Adrenal gland (tissue), 12 donors: ENCODE data around the gene SEMA3E. TPM values are rescaled to one million over a fixed set of nuclear protein-coding genes. Genes with fewer than 3 reads are reported as not detected.
"Not testable (repeated sequence)": the region's sequence is repeated elsewhere in the genome, so short reads cannot be mapped to it uniquely, and the experiment has no call there.

ENCODE experiments used
- DNase-seq, 7 donors: peaks; one replicate each; pipeline ENCODE4 v3.0.0-alpha.2; 2019 to 2020
- H3K27ac ChIP-seq, 5 donors: fragments of 200-600 bp; sonication (generic) in 4 of 5; 1 replicate in 3 of 5; 2 replicates in 2 of 5; pipeline versions ENCODE4 v1.5.1 to v1.8.0; 2016 to 2020; ENCODE audit warnings: mild to moderate bottlenecking in 1 of 5
- H3K27me3 ChIP-seq: fragments of 200-600 bp; 2 replicates; pipeline ENCODE4 v1.8.0; 2021
- H3K36me3 ChIP-seq, 2 donors: fragments of 200-600 bp; replicated peaks in 1 of 2; 1 replicate in 1 of 2; 2 replicates in 1 of 2; pipeline versions ENCODE4 v1.5.1 to v1.8.0; 2018 to 2022
- H3K4me1 ChIP-seq, 2 donors: fragments of 200-600 bp; replicated peaks in 1 of 2; 1 replicate in 1 of 2; 2 replicates in 1 of 2; pipeline versions ENCODE4 v1.5.1 to v1.8.0; 2018 to 2021
- H3K4me3 ChIP-seq, 4 donors: fragments of 200-600 bp; sonication (generic) in 3 of 4; one replicate each; pipeline ENCODE4 v1.5.1; 2016 to 2018
- H3K9me3 ChIP-seq, 3 donors: fragments of 200-600 bp; sonication (generic) in 1 of 3; replicated peaks in 1 of 3; 1 replicate in 2 of 3; 2 replicates in 1 of 3; pipeline versions ENCODE4 v1.5.1 to v1.8.0; 2016 to 2021
- CTCF ChIP-seq, 6 experiments: fragments of 450-650 bp in 4 of 6; fragments of 200-600 bp in 2 of 6; sonication (generic) in 1 of 6; IDR thresholded peaks; 1 replicate in 5 of 6; 2 replicates in 1 of 6; pipeline versions ENCODE4 v1.5.1 to v1.8.0; 2016 to 2021; ENCODE audit warnings: antibody characterized with exemption in 6 of 6, mild to moderate bottlenecking in 2 of 6, moderate library complexity in 1 of 6
- POLR2A ChIP-seq, 2 donors: fragments of 450-650 bp; IDR thresholded peaks; one replicate each; pipeline ENCODE4 v1.6.1; 2017; ENCODE audit warnings: antibody characterized with exemption in 2 of 2, mild to moderate bottlenecking in 2 of 2, moderate library complexity in 1 of 2
- WGBS, 4 donors: extraction: QIAGEN DNeasy Blood & Tissue Kit in 2 of 4; methylation state at CpG; one replicate each; pipeline versions ENCODE4 v1.1.5 to v1.1.7; 2013 to 2017; 5-methylcytosine and 5-hydroxymethylcytosine counted together
- intact Hi-C, 2 donors: fragments of 100-400 bp; cut with DNase I; formaldehyde crosslinking; loops; one replicate each; pipeline versions ENCODE4 v1.14.1 to v1.15.0; 2022 to 2023
- polyA plus RNA-seq, 3 donors: library from polyadenylated mRNA; stranded (reverse); fragments of 200-250 nt in 2 of 3; fragments of 350-450 nt in 1 of 3; fragmentation: Illumina TruSeq in 1 of 3; extraction: RNeasy Lipid Tissue Mini Kit (QIAGEN cat#74804) in 1 of 3; gene quantifications; one replicate each; pipeline ENCODE4 v1.2.3, GENCODE V29; 2013 to 2014
- total RNA-seq, 9 donors: library from RNA; depleted of rRNA in 4 of 9; stranded (reverse); fragments of >200 nt in 4 of 9; fragments of 120-200 nt in 1 of 9; fragmentation: NEBNext Ultra II Directional in 1 of 9; extraction: Animal tissue kit (Norgen Biotek cat#: 25700) in 1 of 9; gene quantifications; one replicate each; pipeline versions ENCODE4 v1.1.0 to v1.2.4, GENCODE V29; 2013 to 2023
- donor health status: healthy with polysubstance abuse.
- donor health status: Bipolar disorder and iron deficiency.
- donor health status: DM: yes; HTN: yes; CAD: no.
- donor health status: DM: no; HTN: no; CAD: no.
- donor health status: DM: no; HTN: no; CAD: no.
- donor health status: DM: yes; HTN: yes; CAD: no.

Gene SEMA3E
- total and polyA plus RNA-seq, 12 donors: 0.09 to 0.58 (median 0.16) TPM; not detected in 4

- WGBS, 4 donors: 86 to 97% (median 92%) methylated on average over 2 of the region's 2 CpGs
- Histone ChIP-seq H3K27me3 (no peaks in the 10 kb centered on the region), H3K27ac (no peak overlapping the region), H3K4me3 (no peak overlapping the region), H3K4me1 (no peaks in the 10 kb centered on the region), H3K9me3 (no peaks in the 10 kb centered on the region), H3K36me3 (no peaks in the 10 kb centered on the region)
- TF ChIP-seq POLR2A (IDR thresholded peaks at IDR 0.05) (no peak), CTCF (IDR thresholded peaks at IDR 0.05) (no peak)
- intact Hi-C loops: no loop called here
- no peak for DNase-seq
Measured at GRCh38 chr7:83466956-83467355, 182.0 kb downstream of the SEMA3E start.

GRCh38 chr7:83466187-83466923 is 182.6 kb downstream of the SEMA3E start:
- no peak for TF ChIP-seq CTCF (IDR thresholded peaks at IDR 0.05)
- no peak for TF ChIP-seq POLR2A (IDR thresholded peaks at IDR 0.05)
- WGBS, 4 donors: 56 to 79% (median 64%) methylated on average over 4 of the region's 4 CpGs
- Histone ChIP-seq H3K27ac (no peak overlapping the region), H3K27me3 (no peaks in the 10 kb centered on the region), H3K4me1 (no peaks in the 10 kb centered on the region), H3K9me3 (no peaks in the 10 kb centered on the region), H3K4me3 (no peak overlapping the region), H3K36me3 (no peaks in the 10 kb centered on the region)
- intact Hi-C loops: no loop called here
- DNase-seq: no peak

GRCh38 chr7:83465643-83466042 is 183.3 kb downstream of the SEMA3E start:
- Histone ChIP-seq H3K27ac (no peak overlapping the region), H3K27me3 (no peaks in the 10 kb centered on the region), H3K36me3 (no peaks in the 10 kb centered on the region), H3K9me3 (no peaks in the 10 kb centered on the region), H3K4me3 (no peak overlapping the region), H3K4me1 (no peaks in the 10 kb centered on the region)
- no peak for DNase-seq
- WGBS, 4 donors: 82 to 93% (median 89%) methylated on average over 4 of the region's 4 CpGs
- TF ChIP-seq POLR2A (IDR thresholded peaks at IDR 0.05) (no peak), CTCF (IDR thresholded peaks at IDR 0.05) (no peak)
- intact Hi-C loops: no loop called here

- H3K27ac ChIP-seq, intact Hi-C loops, H3K27me3 ChIP-seq, H3K36me3 ChIP-seq, H3K9me3 ChIP-seq, H3K4me1 ChIP-seq, DNase-seq, H3K4me3 ChIP-seq: not testable (repeated sequence)
- WGBS, 4 donors: 70 to 85% (median 77%) methylated on average over 12 to 15 of the region's 15 CpGs
Measured at GRCh38 chr7:83461820-83462219, 187.1 kb downstream of the SEMA3E start.

- intact Hi-C loops, DNase-seq, H3K4me3 ChIP-seq, H3K36me3 ChIP-seq, H3K27me3 ChIP-seq, H3K27ac ChIP-seq, H3K4me1 ChIP-seq, H3K9me3 ChIP-seq: not testable (repeated sequence)
- 59 to 68% (median 62%) methylated on average over 14 to 18 of the region's 18 CpGs for WGBS, 4 donors
Measured at GRCh38 chr7:83459930-83460653, 188.8 kb downstream of the SEMA3E start.

- H3K4me3 ChIP-seq, DNase-seq, H3K9me3 ChIP-seq, H3K27ac ChIP-seq, H3K36me3 ChIP-seq, H3K27me3 ChIP-seq, H3K4me1 ChIP-seq, intact Hi-C loops: not testable (repeated sequence)
- WGBS, 4 donors: 72 to 87% (median 81%) methylated on average over 6 of the region's 6 CpGs
Measured at GRCh38 chr7:83459101-83459929, 189.6 kb downstream of the SEMA3E start.
